Measurements from ENCODE around the gene DYRK3.

GRCh38 chr1:206693592-206693991 lies 58.3 kb downstream of the DYRK3 start:
- TF ChIP-seq ZBTB7A (CRISPR knock-in tag; IDR thresholded peaks at IDR 0.05) (no peak), SP1 (IDR thresholded peaks at IDR 0.05) (no peak), SP1 (CRISPR knock-in tag; IDR thresholded peaks at IDR 0.05) (no peak), E2F1 (CRISPR knock-in tag; IDR thresholded peaks at IDR 0.05) (no peak), TAF1 (CRISPR knock-in tag; IDR thresholded peaks at IDR 0.05) (no peak), RXRA (CRISPR knock-in tag; IDR thresholded peaks at IDR 0.05) (no peak), ETV6 (CRISPR knock-in tag; conservative IDR thresholded peaks at IDR 0.05) (no peak), YEATS2 (CRISPR knock-in tag; IDR thresholded peaks at IDR 0.05; ENCODE audit: borderline replicate concordance) (no peak), NR3C1 (CRISPR knock-in tag; IDR thresholded peaks at IDR 0.05) (no peak), FIP1L1 (IDR thresholded peaks at IDR 0.05; ENCODE audit: borderline replicate concordance, insufficient read depth, low read depth, low read length) (no peak), ZFP36 (IDR thresholded peaks at IDR 0.05; ENCODE audit: borderline replicate concordance, low read depth, low read length, partially characterized antibody) (no peak), REST (IDR thresholded peaks at IDR 0.05; ENCODE audit: borderline replicate concordance in 1 of 2, low read depth in 1 of 2, low read length in 2 of 2) (no peak), NFRKB (IDR thresholded peaks at IDR 0.05) (no peak)
